GM23248 (cell line): ENCODE results near the gene ZNF445. TPM values are rescaled to one million over a fixed set of nuclear protein-coding genes. Genes with fewer than 3 reads are reported as not detected.
"Not testable (repeated sequence)": the region's sequence is repeated elsewhere in the genome, so short reads cannot be mapped to it uniquely, and the experiment has no call there.

Source experiments
- DNase-seq: peaks from one replicate; pipeline ENCODE4 v3.0.0-alpha.2; 2015
- H2AFZ ChIP-seq: fragments of 200-600 bp; sonication (generic); 2 replicates; pipeline ENCODE4 v1.6.1; 2016; ENCODE audit warnings: antibody characterized with exemption
- H3F3A ChIP-seq: fragments of 200-600 bp; sonication (generic); 2 replicates; pipeline ENCODE4 v1.6.1; 2016; ENCODE audit warnings: mild to moderate bottlenecking, antibody characterized with exemption, mixed run types; ENCODE audit not compliant: insufficient read depth
- H3K27ac ChIP-seq: fragments of 200-600 bp; sonication (generic); 2 replicates; pipeline ENCODE4 v1.5.1; 2016; ENCODE audit warnings: mild to moderate bottlenecking
- H3K27me3 ChIP-seq: fragments of 200-600 bp; sonication (generic); replicated peaks from 2 replicates; pipeline ENCODE4 v1.6.1; 2016; ENCODE audit warnings: mild to moderate bottlenecking; ENCODE audit not compliant: insufficient read depth
- H3K36me3 ChIP-seq: fragments of 200-600 bp; sonication (generic); 2 replicates; pipeline ENCODE4 v1.6.1; 2016; ENCODE audit warnings: low read depth, mild to moderate bottlenecking
- H3K4me1 ChIP-seq: fragments of 200-600 bp; sonication (generic); 2 replicates; pipeline ENCODE4 v1.6.1; 2016; ENCODE audit warnings: mild to moderate bottlenecking; ENCODE audit not compliant: insufficient read depth
- H3K4me2 ChIP-seq: fragments of 200-600 bp; sonication (generic); one replicate; pipeline ENCODE4 v1.6.1; 2016; ENCODE audit warnings: mild to moderate bottlenecking; ENCODE audit not compliant: unreplicated experiment
- H3K4me3 ChIP-seq: fragments of 200-600 bp; sonication (generic); 2 replicates; pipeline ENCODE4 v1.5.1; 2016; ENCODE audit warnings: mild to moderate bottlenecking
- H3K79me2 ChIP-seq: fragments of 200-600 bp; sonication (generic); 2 replicates; pipeline ENCODE4 v1.6.1; 2016; ENCODE audit warnings: mild to moderate bottlenecking; ENCODE audit not compliant: insufficient read depth
- H3K9ac ChIP-seq: fragments of 200-600 bp; sonication (generic); 2 replicates; pipeline ENCODE4 v1.6.1; 2016; ENCODE audit warnings: mild to moderate bottlenecking
- H3K9me2 ChIP-seq: fragments of 200-600 bp; sonication (generic); 2 replicates; pipeline ENCODE4 v1.6.1; 2016; ENCODE audit warnings: mixed run types, mild to moderate bottlenecking, moderate library complexity; ENCODE audit not compliant: insufficient read depth
- H3K9me3 ChIP-seq: fragments of 200-600 bp; sonication (generic); one replicate; pipeline ENCODE4 v1.6.1; 2017; ENCODE audit warnings: low read depth
- H4K20me1 ChIP-seq: fragments of 200-600 bp; sonication (generic); 2 replicates; pipeline ENCODE4 v1.6.0; 2016; ENCODE audit not compliant: insufficient read depth
- EZH2 ChIP-seq: fragments of 200-600 bp; sonication (generic); IDR thresholded peaks from 2 replicates; pipeline ENCODE4 v1.6.1; 2018; ENCODE audit warnings: antibody characterized with exemption, mild to moderate bottlenecking; ENCODE audit not compliant: insufficient read depth, poor library complexity, severe bottlenecking
- EZH2phosphoT487 ChIP-seq: fragments of 200-600 bp; sonication (generic); IDR thresholded peaks from 2 replicates; pipeline ENCODE4 v1.6.1; 2018; ENCODE audit warnings: antibody characterized with exemption, moderate library complexity, mild to moderate bottlenecking, low read depth; ENCODE audit not compliant: insufficient read depth
- WGBS, 2 experiments: methylation state at CpG; one replicate each; pipeline ENCODE4 v1.1.6; 2015 to 2017; ENCODE audit warnings: low lambda C conversion rate in 2 of 2, low coverage in 1 of 2; ENCODE audit errors: missing lambda C conversion rate in 2 of 2; 5-methylcytosine and 5-hydroxymethylcytosine counted together
- in situ Hi-C: fragments of 300-500 bp; cut with MboI; formaldehyde crosslinking; loops from 2 replicates; pipeline ENCODE4 v1.15.0; 2020
- polyA plus RNA-seq: library from polyadenylated mRNA; unstranded; fragments of >200 nt; fragmentation: Nextera tagmentation; extraction: Ambion mirVana; gene quantifications from 2 replicates; pipeline ENCODE4 v1.2.1, GENCODE V29; 2016
- total RNA-seq: library from RNA; depleted of rRNA; stranded (reverse); fragments of >200 nt; shearing (Covaris generic); gene quantifications from 2 replicates; pipeline ENCODE4 v1.2.3, GENCODE V29; 2014

Gene ZNF445
- total and polyA plus RNA-seq, 2 experiments from 2014 or later, result 2.2 to 5.9 TPM

GRCh38 chr3:44501971-44502370 is 24.5 kb upstream of the ZNF445 start:
- 79 to 85% methylated on average over 3 of the region's 3 CpGs for WGBS, 2 experiments
- in situ Hi-C loops, result no loop called here
- H3K9me3 ChIP-seq, result no peaks in the 10 kb centered on the region

GRCh38 chr3:44499899-44500168 is 22.4 kb upstream of the ZNF445 start:
- DNase-seq, H3K27ac ChIP-seq, H3K4me2 ChIP-seq, H3K4me1 ChIP-seq, H3K4me3 ChIP-seq, H3K9ac ChIP-seq, H3K9me2 ChIP-seq, H4K20me1 ChIP-seq, H2AFZ ChIP-seq, H3K9me3 ChIP-seq, H3K27me3 ChIP-seq, H3F3A ChIP-seq, in situ Hi-C loops: not testable (repeated sequence)
- Histone ChIP-seq H3K79me2 (peaks cover 21% of the 10 kb centered on the region), H3K36me3 (peaks cover 16% of the 10 kb centered on the region; the same call in 1 of the 2 replicates)
- 90 to 97% methylated on average over 4 of the region's 4 CpGs for WGBS, 2 experiments

More at GRCh38 chr3:44501971-44502370, 24.5 kb upstream of the ZNF445 start:
- DNase-seq, result no peak
- Histone ChIP-seq H3K36me3 (peaks cover 22% of the 10 kb centered on the region; the same call in 1 of the 2 replicates), H4K20me1 (no peaks in the 10 kb centered on the region; the same call in 1 of the 2 replicates), H3K4me1 (no peaks in the 10 kb centered on the region), H3K4me3 (no peak overlapping the region), H3K27me3 (no peaks in the 10 kb centered on the region), H3K9ac (no peak overlapping the region), H3F3A (no peaks in the 10 kb centered on the region), H3K9me2 (no peaks in the 10 kb centered on the region), H3K27ac (no peak overlapping the region), H3K4me2 (no peak overlapping the region), H2AFZ (no peak overlapping the region), H3K79me2 (peaks cover 42% of the 10 kb centered on the region)
- no peak for TF ChIP-seq EZH2phosphoT487
- no peak for TF ChIP-seq EZH2

GRCh38 chr3:44499149-44499898 is 21.9 kb upstream of the ZNF445 start:
- H3K36me3 ChIP-seq, result peaks cover 16% of the 10 kb centered on the region; the same call in 1 of the 2 replicates
- no peak overlapping the region for H3K27ac ChIP-seq
- no peaks in the 10 kb centered on the region; the same call in 1 of the 2 replicates for H4K20me1 ChIP-seq
- H3K27me3 ChIP-seq, result no peaks in the 10 kb centered on the region
- no peaks in the 10 kb centered on the region for H3F3A ChIP-seq
- H3K9me3 ChIP-seq, result no peaks in the 10 kb centered on the region
- H3K4me2 ChIP-seq, result no peak overlapping the region
- WGBS, 2 experiments, result 95 to 97% methylated on average over 8 of the region's 8 CpGs
- no peak overlapping the region for H2AFZ ChIP-seq
- no peaks in the 10 kb centered on the region for H3K9me2 ChIP-seq
- no peak for DNase-seq
- no peaks in the 10 kb centered on the region for H3K4me1 ChIP-seq
- no peak overlapping the region for H3K4me3 ChIP-seq
- H3K9ac ChIP-seq, result no peak overlapping the region
- peaks cover 18% of the 10 kb centered on the region for H3K79me2 ChIP-seq
- in situ Hi-C loops, result no loop called here
- no peak for TF ChIP-seq EZH2
- no peak for TF ChIP-seq EZH2phosphoT487

- WGBS, 2 experiments, result 87 to 89% methylated on average over 6 of the region's 6 CpGs
- H3K9me3 ChIP-seq, result no peaks in the 10 kb centered on the region
- no peak for DNase-seq
Observed at GRCh38 chr3:44495636-44496415, 18.4 kb upstream of the ZNF445 start.

More at GRCh38 chr3:44495636-44496415, 18.4 kb upstream of the ZNF445 start:
- Histone ChIP-seq H2AFZ (no peak overlapping the region), H3K4me2 (no peak overlapping the region), H3K27ac (no peak overlapping the region), H3K36me3 (peaks cover 10% of the 10 kb centered on the region; the same call in 1 of the 2 replicates), H3K27me3 (no peaks in the 10 kb centered on the region), H3K9me2 (no peaks in the 10 kb centered on the region), H3K9ac (no peak overlapping the region), H4K20me1 (no peaks in the 10 kb centered on the region), H3K79me2 (no peaks in the 10 kb centered on the region), H3K4me1 (no peaks in the 10 kb centered on the region), H3F3A (no peaks in the 10 kb centered on the region), H3K4me3 (no peak overlapping the region)
- TF ChIP-seq EZH2phosphoT487, result no peak
- no peak for TF ChIP-seq EZH2
- in situ Hi-C loops, result no loop called here
